Activated T-cell treated with anti-CD3 and anti-CD28 coated beads, Interleukin-2, amount 50 U/mL, for 4 hours (primary cell): ENCODE measurements around the gene CTBP1. TPM values are rescaled to one million over a fixed set of nuclear protein-coding genes. Genes with fewer than 3 reads are reported as not detected.
A peak's percentile ranks its signal among the peaks of the same experiment; 100 is the strongest.

Experiments
- ATAC-seq, 2 donors: fragments of 200-7000 bp; cut with Tn5 transposase; one replicate each; pipeline ENCODE4 v1.10.0; 2021
- DNase-seq: peaks from one replicate; pipeline ENCODE4 v3.0.0-alpha.2; 2020
- H3K27me3 Mint-ChIP-seq: one replicate; pipeline ENCODE4 v1.8.0; 2021; ENCODE audit warnings: low read depth, mixed read lengths
- H3K36me3 Mint-ChIP-seq: one replicate; pipeline ENCODE4 v1.8.0; 2022; ENCODE audit warnings: mixed read lengths; ENCODE audit not compliant: insufficient read depth
- H3K4me1 Mint-ChIP-seq: one replicate; pipeline ENCODE4 v1.8.0; 2021; ENCODE audit warnings: low read depth, mixed read lengths
- H3K4me3 Mint-ChIP-seq: one replicate; pipeline ENCODE4 v1.8.0; 2021; ENCODE audit warnings: mild to moderate bottlenecking, moderate library complexity, mixed read lengths
- H3K9me3 Mint-ChIP-seq: one replicate; pipeline ENCODE4 v1.8.0; 2021; ENCODE audit warnings: mixed read lengths
- total RNA-seq, 3 donors: library from RNA; stranded (reverse); gene quantifications; one replicate each; pipeline ENCODE4 v1.2.1, GENCODE V29; 2021

Gene CTBP1
- total RNA-seq, 3 donors from 2014 or later: 166 to 186 (median 177) TPM

GRCh38 chr4:1168191-1169101, 80.5 kb downstream of the CTBP1 start:
- peaks cover 13% of the 10 kb centered on the region for H3K27me3 Mint-ChIP-seq
- no peak for ATAC-seq
- H3K9me3 Mint-ChIP-seq: no peaks in the 10 kb centered on the region
- H3K4me3 Mint-ChIP-seq: peak overlapping the region; percentile 83
- DNase-seq: no peak
- H3K4me1 Mint-ChIP-seq: peaks cover 17% of the 10 kb centered on the region
- H3K36me3 Mint-ChIP-seq: no peaks in the 10 kb centered on the region

- H3K9me3 Mint-ChIP-seq: no peaks in the 10 kb centered on the region
- H3K4me3 Mint-ChIP-seq: peak overlapping the region; percentile 83
- DNase-seq (peak; percentile 81), ATAC-seq (peak; percentile 91 to 92)
- no peaks in the 10 kb centered on the region for H3K36me3 Mint-ChIP-seq
- peaks cover 8% of the 10 kb centered on the region for H3K27me3 Mint-ChIP-seq
- H3K4me1 Mint-ChIP-seq: peaks cover 20% of the 10 kb centered on the region
Measured at GRCh38 chr4:1167244-1167949, 81.5 kb downstream of the CTBP1 start.

GRCh38 chr4:1166509-1167243, 82.3 kb downstream of the CTBP1 start:
- peak overlapping the region; percentile 83 for H3K4me3 Mint-ChIP-seq
- DNase-seq (no peak), ATAC-seq (peak in 1 of 2 donors; percentile 1)
- peaks cover 8% of the 10 kb centered on the region for H3K27me3 Mint-ChIP-seq
- H3K36me3 Mint-ChIP-seq: no peaks in the 10 kb centered on the region
- H3K4me1 Mint-ChIP-seq: peaks cover 20% of the 10 kb centered on the region
- H3K9me3 Mint-ChIP-seq: no peaks in the 10 kb centered on the region

- Mint-ChIP-seq H3K4me3 (no peak overlapping the region), H3K4me1 (peaks cover 18% of the 10 kb centered on the region), H3K27me3 (peaks cover under 1% of the 10 kb centered on the region), H3K36me3 (no peaks in the 10 kb centered on the region), H3K9me3 (no peaks in the 10 kb centered on the region)
- no peak for ATAC-seq
- no peak for DNase-seq
Measured at GRCh38 chr4:1164956-1165545, 83.9 kb downstream of the CTBP1 start.

- Mint-ChIP-seq H3K4me3 (no peak overlapping the region), H3K27me3 (no peaks in the 10 kb centered on the region), H3K4me1 (peaks cover 18% of the 10 kb centered on the region), H3K36me3 (no peaks in the 10 kb centered on the region), H3K9me3 (no peaks in the 10 kb centered on the region)
- DNase-seq: no peak
- ATAC-seq: no peak
Measured at GRCh38 chr4:1164444-1164843, 84.5 kb downstream of the CTBP1 start.

- Mint-ChIP-seq H3K27me3 (no peaks in the 10 kb centered on the region), H3K9me3 (no peaks in the 10 kb centered on the region), H3K4me3 (no peak overlapping the region), H3K4me1 (peaks cover 18% of the 10 kb centered on the region), H3K36me3 (no peaks in the 10 kb centered on the region)
- DNase-seq (no peak), ATAC-seq (no peak)
Measured at GRCh38 chr4:1164040-1164439, 84.9 kb downstream of the CTBP1 start.

Other genes starting within 250 kb of the CTBP1 start
- gene FGFRL1, start 237.5 kb downstream of the CTBP1 start, total RNA-seq: 10 to 100 TPM; 20.4 to 29.6 (median 20.6) TPM
- gene RNF212, start 135.6 kb downstream of the CTBP1 start, total RNA-seq: 1 to 10 TPM in 1 of 3 donors, under 1 TPM in 2; 0.79 to 2.9 (median 0.84) TPM
- gene SPON2, start 76.5 kb downstream of the CTBP1 start, total RNA-seq: 1 to 10 TPM; 1.4 to 2.1 (median 2.1) TPM
- 10 to 100 TPM; 61.9 to 66.9 (median 65.3) TPM for gene MAEA, start 40.8 kb upstream of the CTBP1 start, total RNA-seq
- 10 to 100 TPM; 17.2 to 20.5 (median 18.9) TPM for gene UVSSA, start 98.1 kb upstream of the CTBP1 start, total RNA-seq
- gene NKX1-1, start 157.3 kb upstream of the CTBP1 start, total RNA-seq: not detected